GM13976 (cell line): ENCODE measurements around the gene ZNF544.

Experiments used
- DNase-seq: peaks from one replicate; pipeline ENCODE4 v3.0.0; 2012; ENCODE audit warnings: low spot score
- in situ Hi-C: fragments of 300-500 bp; cut with MboI; formaldehyde crosslinking; loops from one replicate; pipeline ENCODE4 v1.12.0; 2022; ENCODE audit warnings: low sequenced_read_pairs, mixed read lengths, inconsistent platforms; ENCODE audit not compliant: unreplicated experiment
- TF ChIP-seq, protein P1 (sequence below): IDR thresholded peaks from 2 replicates; pipeline ENCODE4 v1.5.1; 2012; ENCODE audit warnings: borderline replicate concordance, mild to moderate bottlenecking; ENCODE audit not compliant: insufficient read depth; ENCODE audit errors: extremely low read depth, missing control alignments, control extremely low read depth

The ZNF544 gene

DNA sequence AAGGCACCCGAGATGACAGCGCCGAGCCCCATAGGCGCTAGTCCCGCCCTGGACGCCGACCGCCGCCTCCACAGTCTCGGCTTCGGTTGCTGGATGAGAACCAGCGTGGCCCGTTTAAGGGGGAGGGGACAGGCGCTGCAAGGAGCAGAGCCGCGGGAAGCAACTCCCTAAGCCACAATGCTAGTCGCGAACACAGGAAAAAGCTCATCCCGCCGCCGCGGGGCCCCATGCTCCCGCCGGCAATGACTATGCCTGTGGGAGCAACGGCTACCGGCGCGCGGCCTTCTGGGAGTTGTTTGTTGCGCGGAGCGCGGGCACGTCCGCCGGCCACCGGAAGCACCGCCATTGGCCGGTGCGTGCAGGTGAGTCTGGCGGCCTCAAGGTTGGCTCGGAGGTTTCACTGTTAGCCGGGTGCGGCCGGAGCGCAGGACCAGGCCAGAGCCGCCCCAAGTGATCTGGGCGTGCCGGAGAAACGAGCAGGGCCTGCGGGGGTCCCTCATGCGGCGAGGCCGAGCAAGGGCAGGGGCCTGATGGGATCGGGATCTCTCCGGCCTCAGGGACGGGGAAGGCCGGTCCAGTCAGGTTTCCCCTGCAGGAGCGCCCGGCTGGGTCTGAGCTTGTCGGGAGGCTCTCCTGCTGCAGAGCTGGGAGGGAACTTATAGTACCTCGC, at the start of gene ZNF544:
Gene ZNF544 (plus strand): TSS at position 330 of the 670 bp plus-strand sequence. CDS start 15,110 bp downstream, outside the sequence.
- in situ Hi-C loops = no loop called here
- TF ChIP-seq, protein P1, sequence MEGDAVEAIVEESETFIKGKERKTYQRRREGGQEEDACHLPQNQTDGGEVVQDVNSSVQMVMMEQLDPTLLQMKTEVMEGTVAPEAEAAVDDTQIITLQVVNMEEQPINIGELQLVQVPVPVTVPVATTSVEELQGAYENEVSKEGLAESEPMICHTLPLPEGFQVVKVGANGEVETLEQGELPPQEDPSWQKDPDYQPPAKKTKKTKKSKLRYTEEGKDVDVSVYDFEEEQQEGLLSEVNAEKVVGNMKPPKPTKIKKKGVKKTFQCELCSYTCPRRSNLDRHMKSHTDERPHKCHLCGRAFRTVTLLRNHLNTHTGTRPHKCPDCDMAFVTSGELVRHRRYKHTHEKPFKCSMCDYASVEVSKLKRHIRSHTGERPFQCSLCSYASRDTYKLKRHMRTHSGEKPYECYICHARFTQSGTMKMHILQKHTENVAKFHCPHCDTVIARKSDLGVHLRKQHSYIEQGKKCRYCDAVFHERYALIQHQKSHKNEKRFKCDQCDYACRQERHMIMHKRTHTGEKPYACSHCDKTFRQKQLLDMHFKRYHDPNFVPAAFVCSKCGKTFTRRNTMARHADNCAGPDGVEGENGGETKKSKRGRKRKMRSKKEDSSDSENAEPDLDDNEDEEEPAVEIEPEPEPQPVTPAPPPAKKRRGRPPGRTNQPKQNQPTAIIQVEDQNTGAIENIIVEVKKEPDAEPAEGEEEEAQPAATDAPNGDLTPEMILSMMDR = no peak
- peak; percentile 93 for DNase-seq

DNA sequence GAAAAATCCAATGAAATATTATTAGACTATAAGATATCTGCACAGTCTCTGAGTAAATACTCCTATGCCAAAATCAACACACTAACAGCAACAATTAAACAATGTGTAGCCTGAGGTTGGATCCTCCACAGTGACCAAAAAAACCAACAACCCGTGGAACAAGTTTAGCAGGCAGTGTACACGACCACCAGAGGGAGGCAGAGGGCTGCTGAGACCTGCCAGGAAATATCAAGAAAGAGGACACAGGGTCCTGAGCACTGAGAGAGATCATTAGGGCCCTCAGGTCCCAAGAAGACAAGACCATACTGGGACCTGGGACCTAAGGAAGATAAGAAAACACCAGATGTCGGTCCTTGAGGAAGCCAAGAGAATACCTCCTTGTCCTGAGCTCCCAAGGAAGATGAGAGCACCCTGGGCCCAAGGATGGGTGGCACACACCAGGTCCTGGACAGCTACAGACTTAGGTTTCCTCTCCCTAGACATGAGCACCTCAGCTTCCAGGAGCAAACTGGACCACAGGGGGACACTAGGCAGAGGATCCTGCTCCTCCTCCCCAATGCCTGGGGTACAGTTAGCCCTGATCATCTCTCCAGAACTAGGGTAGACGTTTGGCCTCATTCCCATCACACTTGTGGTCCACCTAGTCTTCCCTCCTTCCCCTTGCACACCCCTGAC, 46.7 kb upstream of the ZNF544 start:
- DNase-seq = peak; percentile 44
- in situ Hi-C loops = no loop called here
- TF ChIP-seq, protein P1 = peak; percentile 39

DNA sequence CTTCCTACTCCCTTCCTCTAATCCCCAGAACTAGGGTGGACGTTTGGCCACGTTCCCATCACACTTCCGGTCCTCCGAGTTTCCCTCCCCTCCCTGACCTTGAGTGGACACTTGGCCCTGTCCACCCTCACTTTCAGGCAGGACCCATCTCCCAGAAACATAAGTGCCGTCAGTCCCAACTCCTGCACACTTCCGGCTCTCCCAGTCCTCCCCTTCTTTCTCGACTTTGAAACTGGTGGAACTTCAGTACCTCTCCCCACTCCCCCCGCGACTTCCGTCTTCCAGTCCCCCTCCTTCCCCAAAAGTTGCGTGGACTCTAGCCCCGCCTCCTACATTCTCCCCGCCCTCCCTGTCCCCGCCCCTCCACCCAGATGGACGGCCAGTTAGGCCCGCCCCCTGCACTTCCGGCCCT, 46.1 kb upstream of the ZNF544 start:
- in situ Hi-C loops = no loop called here
- TF ChIP-seq, protein P1 = no peak
- DNase-seq = peak; percentile 96

DNA sequence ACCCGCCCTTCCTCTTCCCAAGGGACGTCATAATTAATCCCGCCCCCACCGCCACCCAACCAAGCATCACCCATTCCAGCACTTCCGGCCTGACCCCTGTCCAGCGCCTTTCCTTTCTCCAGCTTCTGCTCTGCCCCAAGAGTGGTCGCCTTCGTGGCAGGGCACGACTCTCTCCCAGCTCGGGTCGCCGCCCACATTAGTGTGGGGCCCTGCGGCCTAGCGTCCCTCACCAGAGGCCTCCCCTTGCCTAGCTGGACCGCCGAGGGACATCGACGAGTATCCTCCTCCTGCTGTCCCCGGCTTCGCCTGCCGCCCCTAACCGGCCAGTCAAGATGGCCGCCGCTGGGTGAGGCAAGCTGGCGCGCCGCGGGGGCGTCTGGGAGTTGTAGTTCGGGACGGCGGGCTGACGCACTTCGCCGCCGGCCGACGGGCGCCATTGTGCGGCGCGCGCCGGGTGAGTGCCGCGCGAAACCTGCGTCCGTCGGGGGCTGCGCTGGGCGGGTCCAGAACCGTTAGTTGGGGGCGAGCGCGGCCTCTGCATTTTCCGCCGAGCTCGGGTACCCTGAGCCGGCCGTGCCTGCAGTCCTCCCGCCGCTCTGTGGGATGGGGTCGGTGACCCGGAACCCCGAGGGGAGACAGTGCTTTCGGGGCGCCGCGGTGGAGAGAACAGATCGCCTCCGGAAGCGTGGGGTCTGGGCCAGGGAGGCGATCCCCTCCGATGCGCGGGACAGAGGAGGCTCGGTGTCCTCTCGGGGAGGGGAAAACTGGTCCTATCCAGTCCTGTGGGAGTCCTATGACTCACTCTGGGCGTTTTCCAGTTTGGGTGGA, 45.5 kb upstream of the ZNF544 start, which contains the start of gene ZNF274:
Gene ZNF274 (plus strand): TSS at position 73 of the 828 bp plus-strand sequence. CDS start 905 bp downstream, outside the sequence.
- DNase-seq = peak; percentile 97
- in situ Hi-C loops = no loop called here
- TF ChIP-seq, protein P1 = no peak

DNA sequence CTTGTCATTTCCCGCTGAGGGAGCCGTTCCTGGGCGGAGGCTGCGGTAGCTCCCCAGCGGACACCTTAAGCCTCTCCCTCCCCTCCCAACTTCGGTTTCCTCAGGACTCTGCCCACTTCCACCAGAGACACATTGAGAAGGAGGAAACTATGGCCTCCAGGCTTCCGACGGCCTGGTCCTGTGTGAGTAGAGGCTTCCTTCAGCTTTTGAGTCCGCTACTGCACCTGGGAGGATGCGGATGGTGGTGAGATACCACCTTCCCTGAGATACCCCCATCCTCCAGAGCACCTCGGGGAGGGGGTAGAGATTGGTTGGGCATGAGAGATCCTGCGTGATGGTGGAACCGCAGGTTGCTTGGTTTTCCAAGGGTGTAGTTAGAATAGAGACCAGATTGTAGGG, 44.9 kb upstream of the ZNF544 start:
- TF ChIP-seq, protein P1 = no peak
- in situ Hi-C loops = no loop called here
- no peak for DNase-seq

DNA sequence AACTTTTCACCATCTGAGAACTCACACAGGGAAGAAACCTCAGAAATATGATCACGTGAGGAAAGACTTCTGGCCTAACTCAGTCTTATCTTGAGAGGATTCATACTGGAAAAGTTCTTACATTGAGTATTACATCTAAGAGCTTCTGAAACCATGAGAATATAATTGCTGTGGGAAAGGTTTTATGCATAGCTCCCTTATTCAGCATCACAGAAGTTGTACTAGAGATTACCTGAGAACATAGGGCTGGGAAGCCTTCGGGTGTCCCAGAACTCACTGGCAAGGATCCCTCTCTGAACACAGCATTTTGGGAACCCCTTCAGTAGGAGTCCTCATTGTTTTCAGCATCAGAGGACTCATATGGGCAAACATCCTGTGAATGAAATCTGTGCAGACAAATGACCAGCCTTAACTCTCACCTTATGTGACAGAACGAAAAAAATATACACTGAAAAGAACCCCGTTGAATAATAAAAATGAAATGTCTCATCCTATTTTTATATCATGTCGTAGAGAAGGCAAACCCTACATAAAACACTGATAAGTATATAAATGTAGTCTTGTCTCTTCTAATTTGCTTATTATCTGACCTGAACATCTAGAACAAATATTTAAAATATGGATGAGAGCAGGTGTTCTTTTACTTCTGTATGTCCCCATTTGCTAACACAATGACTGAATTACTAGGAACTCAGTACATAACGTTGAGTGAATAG, 31.7 kb upstream of the ZNF544 start:
- no peak for DNase-seq
- in situ Hi-C loops = no loop called here
- TF ChIP-seq, protein P1 = no peak
